ENCODE data around the gene ZNF260.
A peak's percentile ranks its signal among the peaks of the same experiment; 100 is the strongest.
"Not testable (repeated sequence)": the region's sequence is repeated elsewhere in the genome, so short reads cannot be mapped to it uniquely, and the experiment has no call there.

Gene ZNF260

GRCh38 chr19:36528194-36528920 lies at the start of gene ZNF260:
TSS of gene ZNF260 (minus strand) at chr19:36528271. CDS start at chr19:36515238, 13,033 bp downstream.
- DNase-seq (ENCODE audit: low spot score) = peak; percentile 84

DNA sequence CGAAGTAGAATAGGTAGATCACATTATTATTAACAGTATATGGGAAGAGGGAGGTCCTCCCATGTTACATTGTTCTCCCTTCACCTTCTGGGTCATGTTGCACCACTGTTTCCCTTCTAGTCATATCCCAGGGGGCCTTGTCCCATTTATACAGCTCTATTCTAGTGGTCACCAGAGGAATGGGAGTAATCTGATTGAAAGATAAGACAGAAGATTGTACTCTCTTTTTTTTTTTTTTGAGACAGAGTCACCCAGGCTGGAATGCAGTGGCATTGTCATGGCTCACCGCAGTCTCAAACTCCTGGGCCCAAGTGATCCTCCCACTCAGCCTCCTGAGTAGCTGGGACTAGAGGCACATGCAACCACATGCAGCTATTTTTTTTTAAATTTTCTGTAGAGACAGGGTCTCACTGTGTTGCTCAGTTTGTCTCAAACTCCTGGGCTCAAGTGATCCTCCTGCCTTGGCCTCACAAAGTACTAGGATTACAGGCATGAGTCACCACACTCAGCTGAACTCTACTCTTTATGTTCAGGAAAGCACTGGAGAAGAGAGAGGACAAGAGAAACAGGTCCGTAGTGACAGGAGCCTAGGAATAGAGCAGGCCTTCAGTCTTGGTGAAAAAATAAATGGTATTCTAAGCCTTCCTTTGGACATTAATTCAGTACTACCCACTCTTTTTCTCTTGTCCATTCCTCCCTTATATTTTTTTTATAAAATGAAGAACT lies 49.4 kb upstream of the ZNF260 start:
- no peak for DNase-seq (ENCODE audit: low spot score)

- no peak for DNase-seq (ENCODE audit: low spot score)
Observed at GRCh38 chr19:36574741-36575140, 46.7 kb upstream of the ZNF260 start.

DNA sequence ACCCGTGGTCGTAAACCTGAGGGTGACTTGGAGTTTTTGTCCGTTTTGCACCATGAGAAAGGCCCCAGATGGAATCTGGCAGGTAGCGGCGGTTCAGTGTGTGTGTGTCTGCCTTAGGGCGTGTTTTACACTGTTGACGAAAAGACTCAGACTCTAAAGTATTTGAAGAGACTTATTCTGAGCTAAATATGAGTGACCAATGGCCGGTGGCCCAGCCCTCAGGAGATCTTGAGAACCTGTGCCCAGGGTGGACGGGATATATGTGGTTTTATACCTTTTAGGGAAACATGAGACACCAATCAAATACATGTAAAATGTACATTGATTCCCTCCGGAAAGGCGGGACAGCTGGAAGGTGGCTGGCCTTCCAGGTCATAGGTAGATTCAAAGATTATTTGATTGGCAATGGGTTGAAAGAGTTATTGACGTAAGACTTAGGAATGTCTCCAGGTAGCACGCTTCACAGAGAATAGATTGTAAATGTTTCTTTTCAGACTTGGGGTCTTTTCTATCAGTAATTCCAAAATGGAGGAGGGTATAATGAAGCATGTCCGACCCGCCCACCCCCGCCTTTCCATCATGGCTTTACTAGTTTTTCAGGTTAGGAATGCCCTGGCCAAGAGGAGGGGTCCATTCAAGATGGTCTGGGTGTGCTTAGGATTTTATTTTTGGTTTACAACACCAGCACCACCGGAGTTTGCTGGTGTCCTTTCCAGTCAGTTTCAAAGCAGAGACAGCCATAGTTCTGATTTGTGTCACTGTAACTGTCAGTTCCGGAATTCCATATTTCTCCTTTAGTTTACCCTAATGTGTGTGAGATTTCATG lies 46.0 kb upstream of the ZNF260 start:
- DNase-seq (ENCODE audit: low spot score) = no peak

- peak; percentile 91 for DNase-seq (ENCODE audit: low spot score)
Observed at GRCh38 chr19:36573020-36573894, 45.2 kb upstream of the ZNF260 start, which contains the start of gene ZNF529. TSS of gene ZNF529 (minus strand) at chr19:36573292. CDS start at chr19:36572346, 946 bp downstream.

- DNase-seq (ENCODE audit: low spot score) = no peak
Observed at GRCh38 chr19:36572593-36573019, 44.5 kb upstream of the ZNF260 start.

DNA sequence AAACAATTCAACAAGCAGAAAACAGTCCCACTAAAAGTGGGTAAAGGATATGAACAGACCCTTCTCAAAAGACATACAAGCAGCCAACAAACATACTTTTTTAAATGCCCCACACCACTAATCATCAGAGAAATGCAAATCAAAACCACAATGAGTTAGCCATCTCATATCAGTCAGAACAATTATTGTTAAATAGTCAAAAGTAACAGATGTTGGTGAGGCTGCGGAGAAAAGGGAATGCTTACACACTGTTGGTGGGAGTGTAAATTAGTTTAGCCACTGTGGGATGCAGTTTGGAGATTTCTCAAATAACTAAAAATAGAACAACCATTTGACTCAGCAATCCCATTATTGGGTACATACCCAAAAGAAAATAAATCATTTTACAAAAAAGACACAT lies 36.3 kb upstream of the ZNF260 start:
- no peak for DNase-seq (ENCODE audit: low spot score)

DNA sequence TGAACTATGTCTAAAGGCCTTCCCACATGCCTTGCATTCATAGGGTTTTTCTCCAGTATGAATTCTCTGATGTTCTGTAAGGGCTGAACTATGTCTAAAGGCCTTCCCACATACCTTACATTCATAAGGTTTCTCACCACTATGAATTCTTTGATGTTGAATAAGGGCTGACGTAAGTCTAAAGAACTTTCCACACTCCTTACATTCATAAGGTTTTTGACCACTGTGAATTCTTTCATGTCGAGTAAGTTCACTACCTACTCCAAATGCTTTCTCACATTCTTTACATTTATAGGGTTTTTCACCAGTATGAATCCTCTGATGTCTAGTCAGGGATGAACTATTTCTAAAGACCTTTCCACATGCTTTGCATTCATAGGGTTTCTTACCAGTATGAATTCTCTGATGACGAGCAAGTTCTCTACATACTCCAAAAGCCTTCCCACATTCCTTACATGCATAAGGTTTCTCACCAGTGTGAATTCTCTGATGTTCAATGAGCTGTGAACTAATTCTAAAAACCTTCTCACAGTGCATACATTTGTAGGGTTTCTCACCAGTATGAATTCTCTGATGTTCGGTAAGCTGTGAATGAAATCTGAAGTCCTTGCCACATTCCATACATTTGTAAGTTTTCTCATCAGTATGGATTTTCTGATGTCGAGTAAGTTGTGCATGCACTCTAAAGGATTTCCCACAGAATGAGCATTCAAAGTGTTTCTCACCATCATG lies 19.1 kb upstream of the ZNF260 start:
- DNase-seq (ENCODE audit: low spot score) = no peak

DNA sequence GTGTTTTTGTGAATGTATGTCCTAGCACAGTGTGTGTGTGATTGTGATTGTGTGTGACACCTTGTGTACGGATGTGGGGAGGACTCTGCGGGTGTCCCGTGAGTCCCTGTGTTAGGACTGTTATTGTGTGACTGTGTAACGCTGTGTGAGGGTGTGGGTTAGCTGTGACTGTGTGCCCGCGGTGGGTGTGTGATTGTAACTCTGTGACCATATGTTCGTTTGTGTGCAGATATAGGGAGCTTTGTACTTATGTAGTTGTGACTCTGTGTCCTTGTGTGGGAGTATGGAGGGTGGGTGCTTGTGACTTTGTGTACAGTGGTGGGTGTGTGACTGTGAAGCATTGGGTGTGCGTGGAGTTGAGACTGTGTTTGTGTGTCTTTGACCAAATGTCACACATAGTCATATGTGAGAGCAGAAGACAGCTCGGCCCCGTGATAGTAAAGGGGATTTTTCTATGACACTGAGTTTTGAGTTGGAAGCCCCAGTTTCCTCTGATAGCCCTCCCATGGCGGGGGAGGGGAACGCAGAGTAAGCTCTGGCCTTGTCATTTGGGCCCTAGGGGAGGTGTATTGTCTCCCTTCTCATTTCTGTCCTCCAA lies 949 bp upstream of the ZNF260 start:
- peak; percentile 23 for DNase-seq (ENCODE audit: low spot score)

DNA sequence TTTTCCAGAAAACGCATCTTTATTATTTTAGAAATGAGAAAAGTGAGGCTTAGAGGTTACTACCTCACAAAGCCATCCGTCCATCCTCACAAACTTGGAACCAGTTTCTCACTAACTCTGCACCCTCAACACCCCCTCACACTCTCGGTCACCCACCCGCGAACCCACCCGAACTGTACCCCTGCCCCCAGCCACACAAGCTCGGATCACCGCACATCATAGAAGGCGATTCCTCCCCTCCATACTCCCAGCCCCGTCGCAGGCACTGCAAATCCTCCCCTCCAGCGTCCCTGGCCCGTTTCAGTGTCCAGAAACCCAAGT lies 238 bp downstream of the ZNF260 start:
- no peak for DNase-seq (ENCODE audit: low spot score)

DNA sequence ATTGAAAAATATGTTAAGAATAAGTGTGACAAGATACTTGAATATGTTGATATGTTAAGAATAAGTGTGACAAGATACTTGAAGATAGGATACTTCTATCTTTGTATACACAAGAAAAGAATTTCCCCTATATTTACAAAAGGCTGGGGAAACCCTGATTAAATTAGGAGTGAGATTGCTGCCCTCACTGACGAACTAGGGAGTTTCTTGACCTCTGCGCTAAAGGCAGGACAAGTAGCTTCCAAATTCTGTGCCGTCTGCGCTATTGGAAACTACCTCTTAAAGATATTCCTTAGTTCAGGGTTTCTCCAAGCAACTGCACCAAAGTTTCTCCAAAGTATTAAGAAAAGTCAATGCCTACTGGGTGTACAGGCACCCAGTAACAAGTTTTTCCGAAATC lies 730 bp downstream of the ZNF260 start:
- no peak for DNase-seq (ENCODE audit: low spot score)

- DNase-seq (ENCODE audit: low spot score) = no peak
Observed at GRCh38 chr19:36526581-36526980, 1.5 kb downstream of the ZNF260 start.

DNA sequence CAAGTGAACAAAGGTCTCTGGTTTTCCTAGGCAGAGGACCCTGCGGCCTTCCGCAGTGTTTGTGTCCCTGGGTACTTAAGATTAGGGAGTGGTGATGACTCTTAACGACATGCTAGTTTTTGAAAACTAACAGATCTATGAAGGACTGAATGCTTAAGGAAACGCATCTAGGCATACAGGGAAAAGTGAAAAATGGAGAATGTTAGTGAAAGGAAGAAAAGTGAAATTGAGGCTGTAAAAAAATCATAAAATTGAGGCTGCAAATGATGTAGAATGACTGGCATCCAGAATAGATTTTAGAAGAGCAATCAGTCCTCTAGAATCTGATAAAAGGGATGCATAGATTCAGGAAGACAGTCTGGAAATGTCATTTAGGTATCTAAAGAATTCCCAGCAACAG lies 3.5 kb downstream of the ZNF260 start:
- DNase-seq (ENCODE audit: low spot score) = no peak

DNA sequence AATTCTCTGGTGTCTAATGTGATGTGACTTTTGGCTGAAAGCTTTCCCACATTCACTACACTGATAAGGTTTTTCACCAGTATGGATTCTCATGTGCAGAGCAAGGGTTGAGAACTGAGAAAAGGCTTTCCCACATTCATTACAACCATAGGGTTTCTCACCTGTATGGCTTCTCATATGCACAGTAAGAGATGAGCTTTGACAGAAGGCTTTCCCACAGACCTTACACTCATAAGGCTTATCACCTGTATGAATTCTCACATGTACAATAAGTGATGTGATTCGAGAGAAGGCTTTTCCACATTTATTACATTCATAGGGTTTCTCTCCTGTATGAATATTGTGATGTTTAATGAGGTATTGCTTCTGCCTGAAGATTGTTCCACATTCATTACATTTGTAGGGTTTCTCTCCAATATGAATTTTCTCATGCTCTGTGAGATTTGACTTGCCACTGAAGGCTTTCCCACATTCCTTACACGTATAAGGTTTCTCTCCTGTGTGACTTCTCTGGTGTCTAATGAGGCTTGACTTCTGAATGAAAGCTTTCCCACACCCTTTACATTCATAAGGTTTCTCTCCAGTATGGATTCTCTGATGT lies 14.0 kb downstream of the ZNF260 start:
- DNase-seq (ENCODE audit: low spot score) = no peak

DNA sequence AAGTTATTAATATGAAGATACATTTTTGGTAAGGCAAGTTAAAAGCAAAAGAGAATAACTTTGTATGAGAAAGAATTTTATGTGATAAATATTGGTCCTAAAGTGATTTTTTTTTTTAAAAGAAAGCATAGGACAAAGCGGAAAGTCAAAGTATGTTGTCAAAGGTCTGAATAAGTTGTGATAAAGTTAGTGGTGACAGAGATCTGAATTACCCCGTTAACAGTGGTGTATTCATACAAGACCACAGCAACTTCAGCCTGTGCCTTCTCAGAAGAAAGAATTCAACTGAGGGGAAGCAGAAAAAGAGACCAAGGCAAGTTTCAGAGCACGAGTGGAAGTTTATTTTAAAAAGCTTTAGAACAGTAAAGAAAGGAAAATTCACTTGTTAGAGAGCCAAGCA lies 19.7 kb downstream of the ZNF260 start:
- DNase-seq (ENCODE audit: low spot score) = no peak

DNA sequence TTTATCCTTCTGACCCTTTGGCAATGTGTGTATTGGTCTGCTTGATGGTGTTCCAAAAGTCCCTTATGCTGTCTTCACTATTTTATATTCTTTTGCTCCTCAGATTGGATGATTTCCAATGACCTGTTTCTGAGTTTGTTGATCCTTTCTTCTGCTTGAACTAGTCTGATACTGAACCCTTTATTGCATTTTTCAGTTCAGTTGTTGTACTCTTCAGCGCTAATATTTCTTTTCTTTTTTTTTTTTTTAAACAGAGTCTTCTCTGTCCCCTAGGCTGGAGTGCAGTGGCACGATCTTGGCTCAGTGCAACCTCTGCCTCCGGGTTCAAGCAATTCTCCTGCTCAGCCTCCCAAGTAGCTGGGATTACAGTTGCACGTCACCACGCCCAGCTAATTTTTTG lies 26.1 kb downstream of the ZNF260 start:
- DNase-seq (ENCODE audit: low spot score) = no peak

- no peak for DNase-seq (ENCODE audit: low spot score)
Observed at GRCh38 chr19:36497001-36497400, 31.1 kb downstream of the ZNF260 start.

- DNase-seq (ENCODE audit: low spot score) = peak; percentile 52
Observed at GRCh38 chr19:36492689-36493453, 35.2 kb downstream of the ZNF260 start.

DNA sequence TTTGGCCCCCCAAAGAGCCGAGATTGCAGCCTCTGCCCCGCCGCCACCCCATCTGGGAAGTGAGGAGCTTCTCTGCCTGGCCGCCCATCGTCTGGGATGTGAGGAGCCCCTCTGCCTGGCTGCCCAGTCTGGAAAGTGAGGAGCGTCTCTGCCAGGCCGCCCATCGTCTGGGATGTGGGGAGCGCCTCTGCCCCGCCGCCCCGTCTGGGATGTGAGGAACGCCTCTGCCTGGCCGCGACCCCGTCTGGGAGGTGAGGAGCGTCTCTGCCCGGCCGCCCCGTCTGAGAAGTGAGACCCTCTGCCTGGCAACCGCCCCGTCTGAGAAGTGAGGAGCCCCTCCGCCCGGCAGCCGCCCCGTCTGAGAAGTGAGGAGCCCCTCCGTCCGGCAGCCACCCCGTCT lies 37.2 kb downstream of the ZNF260 start:
- not testable (repeated sequence) for DNase-seq (ENCODE audit: low spot score)
